GM18505 (cell line): Measurements from ENCODE around the gene MCF2L.

Source experiments
- ATAC-seq: cut with Tn5 transposase; IDR thresholded peaks from one replicate; pipeline ENCODE4 v1.9.1; 2021; ENCODE audit not compliant: unreplicated experiment
- POLR2A ChIP-seq: IDR thresholded peaks from 4 replicates; pipeline ENCODE4 v1.6.1; 2011; ENCODE audit warnings: borderline replicate concordance; ENCODE audit not compliant: insufficient read depth, insufficient read length; ENCODE audit errors: extremely low read depth

Gene MCF2L

GRCh38 chr13:113141601-113141970, 172.6 kb downstream of the MCF2L start:
- ATAC-seq: no peak
- no peak for TF ChIP-seq POLR2A

- no peak for TF ChIP-seq POLR2A
- ATAC-seq: no peak
Measured at GRCh38 chr13:113142876-113143275, 173.9 kb downstream of the MCF2L start.

- TF ChIP-seq POLR2A: no peak
- ATAC-seq: no peak
Measured at GRCh38 chr13:113143466-113144254, 174.6 kb downstream of the MCF2L start.

- ATAC-seq: no peak
- no peak for TF ChIP-seq POLR2A
Measured at GRCh38 chr13:113144255-113144629, 175.2 kb downstream of the MCF2L start.

- no peak for ATAC-seq
- TF ChIP-seq POLR2A: no peak
Measured at GRCh38 chr13:113145496-113145895, 176.5 kb downstream of the MCF2L start.

GRCh38 chr13:113145911-113146598, 177.0 kb downstream of the MCF2L start:
- no peak for TF ChIP-seq POLR2A
- no peak for ATAC-seq

GRCh38 chr13:113146750-113147149, 177.7 kb downstream of the MCF2L start:
- no peak for ATAC-seq
- no peak for TF ChIP-seq POLR2A

GRCh38 chr13:113147206-113147605, 178.2 kb downstream of the MCF2L start:
- no peak for ATAC-seq
- no peak for TF ChIP-seq POLR2A

- no peak for ATAC-seq
- TF ChIP-seq POLR2A: no peak
Measured at GRCh38 chr13:113148407-113148806, 179.4 kb downstream of the MCF2L start.

- ATAC-seq: no peak
- TF ChIP-seq POLR2A: no peak
Measured at GRCh38 chr13:113148940-113149503, 180.0 kb downstream of the MCF2L start.
